ENCODE data around the gene ABAT.

DNA sequence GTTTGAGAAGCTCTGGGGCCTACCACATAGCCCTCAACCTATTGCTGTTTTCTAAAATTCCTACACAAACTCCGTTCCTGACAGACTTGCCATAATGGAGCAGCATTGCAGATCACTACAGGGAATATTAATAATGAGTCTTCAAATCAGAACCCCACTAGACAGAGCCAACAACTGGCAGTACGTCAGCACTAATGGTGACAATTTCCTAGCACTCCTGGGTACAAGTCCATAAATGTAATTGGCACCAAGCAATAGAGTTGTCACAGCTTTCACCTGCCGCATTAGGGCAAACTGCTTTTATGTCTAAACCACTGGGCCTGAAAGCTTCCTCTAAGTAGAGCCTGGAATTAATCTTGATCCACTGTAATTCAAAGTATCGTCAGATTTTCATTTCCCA lies 25.5 kb upstream of the ABAT start:
- TF ChIP-seq, protein P1, sequence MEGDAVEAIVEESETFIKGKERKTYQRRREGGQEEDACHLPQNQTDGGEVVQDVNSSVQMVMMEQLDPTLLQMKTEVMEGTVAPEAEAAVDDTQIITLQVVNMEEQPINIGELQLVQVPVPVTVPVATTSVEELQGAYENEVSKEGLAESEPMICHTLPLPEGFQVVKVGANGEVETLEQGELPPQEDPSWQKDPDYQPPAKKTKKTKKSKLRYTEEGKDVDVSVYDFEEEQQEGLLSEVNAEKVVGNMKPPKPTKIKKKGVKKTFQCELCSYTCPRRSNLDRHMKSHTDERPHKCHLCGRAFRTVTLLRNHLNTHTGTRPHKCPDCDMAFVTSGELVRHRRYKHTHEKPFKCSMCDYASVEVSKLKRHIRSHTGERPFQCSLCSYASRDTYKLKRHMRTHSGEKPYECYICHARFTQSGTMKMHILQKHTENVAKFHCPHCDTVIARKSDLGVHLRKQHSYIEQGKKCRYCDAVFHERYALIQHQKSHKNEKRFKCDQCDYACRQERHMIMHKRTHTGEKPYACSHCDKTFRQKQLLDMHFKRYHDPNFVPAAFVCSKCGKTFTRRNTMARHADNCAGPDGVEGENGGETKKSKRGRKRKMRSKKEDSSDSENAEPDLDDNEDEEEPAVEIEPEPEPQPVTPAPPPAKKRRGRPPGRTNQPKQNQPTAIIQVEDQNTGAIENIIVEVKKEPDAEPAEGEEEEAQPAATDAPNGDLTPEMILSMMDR (IDR thresholded peaks at IDR 0.05; ENCODE audit: insufficient read depth, low read length, poor library complexity, severe bottlenecking), result no peak
- TF ChIP-seq EZH2phosphoT487 (conservative IDR thresholded peaks at IDR 0.05; ENCODE audit: low read length), result no peak

Data from SU-DHL-6 (cell line).